Adrenal gland (tissue), 12 donors: ENCODE data around the gene PPP5C. TPM values are rescaled to one million over a fixed set of nuclear protein-coding genes. Genes with fewer than 3 reads are reported as not detected.

Experiments used
- DNase-seq, 7 donors: peaks; one replicate each; pipeline ENCODE4 v3.0.0-alpha.2; 2019 to 2020
- H3K27ac ChIP-seq, 5 donors: fragments of 200-600 bp; sonication (generic) in 4 of 5; 1 replicate in 3 of 5; 2 replicates in 2 of 5; pipeline versions ENCODE4 v1.5.1 to v1.8.0; 2016 to 2020; ENCODE audit warnings: mild to moderate bottlenecking in 1 of 5
- H3K27me3 ChIP-seq: fragments of 200-600 bp; 2 replicates; pipeline ENCODE4 v1.8.0; 2021
- H3K36me3 ChIP-seq, 2 donors: fragments of 200-600 bp; replicated peaks in 1 of 2; 1 replicate in 1 of 2; 2 replicates in 1 of 2; pipeline versions ENCODE4 v1.5.1 to v1.8.0; 2018 to 2022
- H3K4me1 ChIP-seq, 2 donors: fragments of 200-600 bp; replicated peaks in 1 of 2; 1 replicate in 1 of 2; 2 replicates in 1 of 2; pipeline versions ENCODE4 v1.5.1 to v1.8.0; 2018 to 2021
- H3K4me3 ChIP-seq, 4 donors: fragments of 200-600 bp; sonication (generic) in 3 of 4; one replicate each; pipeline ENCODE4 v1.5.1; 2016 to 2018
- H3K9me3 ChIP-seq, 3 donors: fragments of 200-600 bp; sonication (generic) in 1 of 3; replicated peaks in 1 of 3; 1 replicate in 2 of 3; 2 replicates in 1 of 3; pipeline versions ENCODE4 v1.5.1 to v1.8.0; 2016 to 2021
- CTCF ChIP-seq, 6 experiments: fragments of 450-650 bp in 4 of 6; fragments of 200-600 bp in 2 of 6; sonication (generic) in 1 of 6; IDR thresholded peaks; 1 replicate in 5 of 6; 2 replicates in 1 of 6; pipeline versions ENCODE4 v1.5.1 to v1.8.0; 2016 to 2021; ENCODE audit warnings: antibody characterized with exemption in 6 of 6, mild to moderate bottlenecking in 2 of 6, moderate library complexity in 1 of 6
- POLR2A ChIP-seq, 2 donors: fragments of 450-650 bp; IDR thresholded peaks; one replicate each; pipeline ENCODE4 v1.6.1; 2017; ENCODE audit warnings: antibody characterized with exemption in 2 of 2, mild to moderate bottlenecking in 2 of 2, moderate library complexity in 1 of 2
- WGBS, 4 donors: extraction: QIAGEN DNeasy Blood & Tissue Kit in 2 of 4; methylation state at CpG; one replicate each; pipeline versions ENCODE4 v1.1.5 to v1.1.7; 2013 to 2017; 5-methylcytosine and 5-hydroxymethylcytosine counted together
- intact Hi-C, 2 donors: fragments of 100-400 bp; cut with DNase I; formaldehyde crosslinking; loops; one replicate each; pipeline versions ENCODE4 v1.14.1 to v1.15.0; 2022 to 2023
- polyA plus RNA-seq, 3 donors: library from polyadenylated mRNA; stranded (reverse); fragments of 200-250 nt in 2 of 3; fragments of 350-450 nt in 1 of 3; fragmentation: Illumina TruSeq in 1 of 3; extraction: RNeasy Lipid Tissue Mini Kit (QIAGEN cat#74804) in 1 of 3; gene quantifications; one replicate each; pipeline ENCODE4 v1.2.3, GENCODE V29; 2013 to 2014
- total RNA-seq, 9 donors: library from RNA; depleted of rRNA in 4 of 9; stranded (reverse); fragments of >200 nt in 4 of 9; fragments of 120-200 nt in 1 of 9; fragmentation: NEBNext Ultra II Directional in 1 of 9; extraction: Animal tissue kit (Norgen Biotek cat#: 25700) in 1 of 9; gene quantifications; one replicate each; pipeline versions ENCODE4 v1.1.0 to v1.2.4, GENCODE V29; 2013 to 2023
- donor health status: healthy with polysubstance abuse.
- donor health status: Bipolar disorder and iron deficiency.
- donor health status: DM: yes; HTN: yes; CAD: no.
- donor health status: DM: no; HTN: no; CAD: no.
- donor health status: DM: no; HTN: no; CAD: no.
- donor health status: DM: yes; HTN: yes; CAD: no.

The PPP5C gene
- total and polyA plus RNA-seq, 12 donors = 42.3 to 135 (median 75.1) TPM

GRCh38 chr19:46324277-46324676 is 22.6 kb upstream of the PPP5C start:
- H3K36me3 ChIP-seq = peaks cover 0 to 31% of the 10 kb centered on the region in 2 donors
- 75 to 81% (median 79%) methylated on average over 3 of the region's 3 CpGs for WGBS, 4 donors
- H3K4me1 ChIP-seq = no peaks in the 10 kb centered on the region
- TF ChIP-seq POLR2A (IDR thresholded peaks at IDR 0.05) (no peak), CTCF (IDR thresholded peaks at IDR 0.05) (no peak)
- no peak for DNase-seq
- peaks cover 0 to 13% (median 0%) of the 10 kb centered on the region in 3 donors for H3K9me3 ChIP-seq
- no peak overlapping the region for H3K4me3 ChIP-seq
- H3K27ac ChIP-seq = no peak overlapping the region
- intact Hi-C loops = no loop called here
- H3K27me3 ChIP-seq = no peaks in the 10 kb centered on the region

DNA sequence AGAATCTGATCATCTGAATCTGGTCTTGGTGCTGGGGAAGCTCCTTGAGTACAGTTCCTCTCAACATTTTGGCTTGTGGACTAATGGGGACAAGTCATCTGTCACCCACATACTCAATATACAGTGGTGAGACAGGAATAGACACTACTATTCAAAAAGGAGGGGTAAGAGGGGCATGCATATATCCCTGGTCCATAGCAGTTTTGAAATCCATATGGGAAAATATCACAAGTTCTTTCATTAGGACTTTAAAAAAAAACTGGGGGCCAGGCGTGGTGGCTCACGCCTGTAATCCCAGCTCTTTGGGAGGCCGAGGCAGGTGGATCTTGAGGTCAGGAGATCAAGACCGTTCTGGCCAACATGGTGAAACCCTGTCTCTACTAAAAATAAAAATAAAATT is 20.3 kb upstream of the PPP5C start:
- H3K4me1 ChIP-seq = no peaks in the 10 kb centered on the region
- TF ChIP-seq CTCF (IDR thresholded peaks at IDR 0.05) (no peak), POLR2A (IDR thresholded peaks at IDR 0.05) (no peak)
- peaks cover 0 to 13% (median 0%) of the 10 kb centered on the region in 3 donors for H3K9me3 ChIP-seq
- H3K4me3 ChIP-seq = no peak overlapping the region
- intact Hi-C loops = no loop called here
- H3K36me3 ChIP-seq = peaks cover 0 to 25% of the 10 kb centered on the region in 2 donors
- DNase-seq = no peak
- H3K27me3 ChIP-seq = no peaks in the 10 kb centered on the region
- WGBS, 4 donors = 95 to 99% (median 96%) methylated on average over 4 of the region's 4 CpGs
- H3K27ac ChIP-seq = no peak overlapping the region

GRCh38 chr19:46328079-46328478 is 18.8 kb upstream of the PPP5C start:
- WGBS, 4 donors = 98 to 100% (median 99%) methylated on average over 2 of the region's 2 CpGs
- Histone ChIP-seq H3K27ac (no peak overlapping the region), H3K4me3 (no peak overlapping the region), H3K9me3 (peaks cover 0 to 13% (median 0%) of the 10 kb centered on the region in 3 donors), H3K36me3 (peaks cover 0 to 30% of the 10 kb centered on the region in 2 donors), H3K4me1 (no peaks in the 10 kb centered on the region), H3K27me3 (no peaks in the 10 kb centered on the region)
- intact Hi-C loops = no loop called here
- DNase-seq = no peak
- no peak for TF ChIP-seq CTCF (IDR thresholded peaks at IDR 0.05)
- no peak for TF ChIP-seq POLR2A (IDR thresholded peaks at IDR 0.05)

GRCh38 chr19:46330319-46330918 is 16.5 kb upstream of the PPP5C start:
- WGBS, 4 donors = 90 to 96% (median 92%) methylated on average over 2 of the region's 2 CpGs
- no peaks in the 10 kb centered on the region for H3K27me3 ChIP-seq
- peaks cover 0 to 13% (median 0%) of the 10 kb centered on the region in 3 donors for H3K9me3 ChIP-seq
- peaks cover 0 to 25% of the 10 kb centered on the region in 2 donors for H3K36me3 ChIP-seq
- TF ChIP-seq CTCF (IDR thresholded peaks at IDR 0.05) (no peak), POLR2A (IDR thresholded peaks at IDR 0.05) (no peak)
- H3K27ac ChIP-seq = no peak overlapping the region
- no peak for DNase-seq
- H3K4me1 ChIP-seq = no peaks in the 10 kb centered on the region
- intact Hi-C loops = no loop called here
- H3K4me3 ChIP-seq = no peak overlapping the region
